ENCODE results near the gene SEMA6B.

Gene SEMA6B

GRCh38 chr19:4498694-4499093, 60.8 kb downstream of the SEMA6B start:
- H3K9me3 ChIP-seq (ENCODE audit: insufficient read depth, low read depth, low read length) = no peaks in the 10 kb centered on the region
- no peak overlapping the region for H3K27ac ChIP-seq (ENCODE audit: low read length)
- H3K4me3 ChIP-seq (ENCODE audit: low read length) = no peak overlapping the region
- H3K9ac ChIP-seq (ENCODE audit: low read depth, low read length) = no peak overlapping the region
- peaks cover 60% of the 10 kb centered on the region for H3K36me3 ChIP-seq (ENCODE audit: insufficient read depth, low read depth, low read length)
- H3K4me1 ChIP-seq (ENCODE audit: insufficient read depth, low read length) = no peaks in the 10 kb centered on the region
- H3K27me3 ChIP-seq (ENCODE audit: insufficient read depth, low read length) = no peaks in the 10 kb centered on the region

GRCh38 chr19:4497770-4498389, 61.6 kb downstream of the SEMA6B start:
- Histone ChIP-seq H3K9me3 (ENCODE audit: insufficient read depth, low read depth, low read length) (no peaks in the 10 kb centered on the region), H3K9ac (ENCODE audit: low read depth, low read length) (no peak overlapping the region), H3K27ac (ENCODE audit: low read length) (no peak overlapping the region), H3K36me3 (ENCODE audit: insufficient read depth, low read depth, low read length) (peaks cover 66% of the 10 kb centered on the region), H3K4me1 (ENCODE audit: insufficient read depth, low read length) (no peaks in the 10 kb centered on the region), H3K4me3 (ENCODE audit: low read length) (no peak overlapping the region), H3K27me3 (ENCODE audit: insufficient read depth, low read length) (no peaks in the 10 kb centered on the region)

GRCh38 chr19:4496304-4496703, 63.2 kb downstream of the SEMA6B start:
- Histone ChIP-seq H3K9ac (ENCODE audit: low read depth, low read length) (no peak overlapping the region), H3K36me3 (ENCODE audit: insufficient read depth, low read depth, low read length) (peaks cover 66% of the 10 kb centered on the region), H3K4me3 (ENCODE audit: low read length) (no peak overlapping the region), H3K4me1 (ENCODE audit: insufficient read depth, low read length) (no peaks in the 10 kb centered on the region), H3K27ac (ENCODE audit: low read length) (no peak overlapping the region), H3K27me3 (ENCODE audit: insufficient read depth, low read length) (no peaks in the 10 kb centered on the region), H3K9me3 (ENCODE audit: insufficient read depth, low read depth, low read length) (no peaks in the 10 kb centered on the region)

GRCh38 chr19:4495471-4495870, 64.0 kb downstream of the SEMA6B start:
- Histone ChIP-seq H3K36me3 (ENCODE audit: insufficient read depth, low read depth, low read length) (peaks cover 66% of the 10 kb centered on the region), H3K4me3 (ENCODE audit: low read length) (no peak overlapping the region), H3K27me3 (ENCODE audit: insufficient read depth, low read length) (no peaks in the 10 kb centered on the region), H3K9ac (ENCODE audit: low read depth, low read length) (no peak overlapping the region), H3K27ac (ENCODE audit: low read length) (no peak overlapping the region), H3K4me1 (ENCODE audit: insufficient read depth, low read length) (no peaks in the 10 kb centered on the region), H3K9me3 (ENCODE audit: insufficient read depth, low read depth, low read length) (no peaks in the 10 kb centered on the region)

GRCh38 chr19:4494691-4495064, 64.8 kb downstream of the SEMA6B start:
- H3K9ac ChIP-seq (ENCODE audit: low read depth, low read length) = no peak overlapping the region
- H3K27ac ChIP-seq (ENCODE audit: low read length) = no peak overlapping the region
- peaks cover 73% of the 10 kb centered on the region for H3K36me3 ChIP-seq (ENCODE audit: insufficient read depth, low read depth, low read length)
- H3K9me3 ChIP-seq (ENCODE audit: insufficient read depth, low read depth, low read length) = no peaks in the 10 kb centered on the region
- no peak overlapping the region for H3K4me3 ChIP-seq (ENCODE audit: low read length)
- H3K4me1 ChIP-seq (ENCODE audit: insufficient read depth, low read length) = no peaks in the 10 kb centered on the region
- H3K27me3 ChIP-seq (ENCODE audit: insufficient read depth, low read length) = no peaks in the 10 kb centered on the region

GRCh38 chr19:4493929-4494690, 65.4 kb downstream of the SEMA6B start:
- H3K4me1 ChIP-seq (ENCODE audit: insufficient read depth, low read length) = no peaks in the 10 kb centered on the region
- H3K36me3 ChIP-seq (ENCODE audit: insufficient read depth, low read depth, low read length) = peaks cover 79% of the 10 kb centered on the region
- H3K27ac ChIP-seq (ENCODE audit: low read length) = no peak overlapping the region
- no peaks in the 10 kb centered on the region for H3K27me3 ChIP-seq (ENCODE audit: insufficient read depth, low read length)
- no peak overlapping the region for H3K9ac ChIP-seq (ENCODE audit: low read depth, low read length)
- H3K9me3 ChIP-seq (ENCODE audit: insufficient read depth, low read depth, low read length) = no peaks in the 10 kb centered on the region
- no peak overlapping the region for H3K4me3 ChIP-seq (ENCODE audit: low read length)

- Histone ChIP-seq H3K36me3 (ENCODE audit: insufficient read depth, low read depth, low read length) (peaks cover 81% of the 10 kb centered on the region), H3K4me1 (ENCODE audit: insufficient read depth, low read length) (no peaks in the 10 kb centered on the region), H3K27me3 (ENCODE audit: insufficient read depth, low read length) (no peaks in the 10 kb centered on the region), H3K9me3 (ENCODE audit: insufficient read depth, low read depth, low read length) (no peaks in the 10 kb centered on the region), H3K27ac (ENCODE audit: low read length) (no peak overlapping the region), H3K9ac (ENCODE audit: low read depth, low read length) (no peak overlapping the region), H3K4me3 (ENCODE audit: low read length) (no peak overlapping the region)
Observed at GRCh38 chr19:4493104-4493928, 66.2 kb downstream of the SEMA6B start.

Measured in iPS-20b (cell line).